Activated T-cell treated with anti-CD3 and anti-CD28 coated beads for 24 hours (primary cell): ENCODE measurements around the gene CYBRD1.

Experiments
- DNase-seq: peaks from one replicate; pipeline ENCODE4 v3.0.0-alpha.2; 2020; ENCODE audit warnings: low read depth

CYBRD1 gene

DNA sequence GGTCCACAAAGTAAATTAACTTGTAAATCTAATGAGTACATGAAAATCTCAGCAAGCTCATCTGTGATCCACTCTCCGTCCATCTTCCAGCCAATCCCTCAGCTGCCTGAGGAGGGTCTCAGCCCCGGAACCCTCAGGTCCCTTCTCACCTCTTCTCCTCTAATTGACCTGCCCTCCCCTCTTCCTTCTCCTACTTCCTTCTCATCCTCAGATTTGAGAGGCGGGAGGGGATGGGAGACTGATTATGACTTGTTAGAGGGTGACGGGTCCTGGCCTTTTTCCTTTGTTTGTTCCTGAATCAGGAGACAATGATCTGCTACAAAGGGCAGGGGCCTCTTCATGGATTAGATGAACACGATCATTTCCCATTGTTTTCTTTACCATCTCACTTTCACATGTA lies 80.1 kb downstream of the CYBRD1 start:
- no peak for DNase-seq
